GM23338 (cell line): ENCODE data around the gene PANK4. TPM values are rescaled to one million over a fixed set of nuclear protein-coding genes. Genes with fewer than 3 reads are reported as not detected.

Source experiments
- ATAC-seq: fragments of 200-7000 bp; cut with Tn5 transposase; 3 replicates; pipeline ENCODE4 v1.9.1; 2020
- DNase-seq: peaks from one replicate; pipeline ENCODE4 v3.0.0-alpha.2; 2015; ENCODE audit warnings: low spot score
- H2AFZ ChIP-seq: fragments of 200-600 bp; sonication (generic); 2 replicates; pipeline ENCODE4 v1.8.0; 2016; ENCODE audit warnings: antibody characterized with exemption, mild to moderate bottlenecking, moderate library complexity
- H3F3A ChIP-seq: fragments of 200-600 bp; sonication (generic); replicated peaks from 2 replicates; pipeline ENCODE4 v1.8.0; 2017; ENCODE audit warnings: antibody characterized with exemption, mixed run types, low read depth
- H3K27ac ChIP-seq: fragments of 200-600 bp; sonication (generic); 2 replicates; pipeline ENCODE4 v1.6.1; 2016; ENCODE audit warnings: low read depth
- H3K27me3 ChIP-seq: fragments of 200-600 bp; sonication (generic); 2 replicates; pipeline ENCODE4 v1.8.0; 2016; ENCODE audit warnings: mild to moderate bottlenecking, mixed run types, moderate library complexity; ENCODE audit not compliant: insufficient read depth
- H3K36me3 ChIP-seq: fragments of 200-600 bp; sonication (generic); 2 replicates; pipeline ENCODE4 v1.8.0; 2016; ENCODE audit warnings: mild to moderate bottlenecking; ENCODE audit not compliant: insufficient read depth
- H3K4me1 ChIP-seq: fragments of 200-600 bp; sonication (generic); 2 replicates; pipeline ENCODE4 v1.8.0; 2016; ENCODE audit warnings: mild to moderate bottlenecking, moderate library complexity; ENCODE audit not compliant: insufficient read depth
- H3K4me2 ChIP-seq: fragments of 200-600 bp; sonication (generic); 2 replicates; pipeline ENCODE4 v1.7.1; 2017; ENCODE audit warnings: mixed run types
- H3K4me3 ChIP-seq: fragments of 200-600 bp; sonication (generic); 2 replicates; pipeline ENCODE4 v1.6.1; 2016; ENCODE audit warnings: mixed run types
- H3K79me2 ChIP-seq: fragments of 200-600 bp; sonication (generic); replicated peaks from 2 replicates; pipeline ENCODE4 v1.8.0; 2017; ENCODE audit warnings: mild to moderate bottlenecking; ENCODE audit not compliant: insufficient read depth
- H3K9me2 ChIP-seq: fragments of 200-600 bp; sonication (generic); 2 replicates; pipeline ENCODE4 v1.8.0; 2017; ENCODE audit not compliant: insufficient read depth
- H4K20me1 ChIP-seq: fragments of 200-600 bp; sonication (generic); replicated peaks from 2 replicates; pipeline ENCODE4 v1.8.0; 2017; ENCODE audit warnings: mild to moderate bottlenecking; ENCODE audit not compliant: insufficient read depth
- H3K27ac Mint-ChIP-seq: 2 replicates; pipeline ENCODE4 v1.8.0; 2020; ENCODE audit warnings: inconsistent platforms, mild to moderate bottlenecking, moderate library complexity, mixed read lengths
- H3K27me3 Mint-ChIP-seq: 3 replicates; pipeline ENCODE4 v1.8.0; 2022; ENCODE audit warnings: low read depth, mild to moderate bottlenecking, moderate library complexity, mixed read lengths, inconsistent platforms; ENCODE audit not compliant: insufficient read depth, poor library complexity
- H3K36me3 Mint-ChIP-seq: 3 replicates; pipeline ENCODE4 v1.8.0; 2021; ENCODE audit warnings: low read depth, mild to moderate bottlenecking, inconsistent platforms, moderate library complexity, mixed read lengths
- H3K4me1 Mint-ChIP-seq: 3 replicates; pipeline ENCODE4 v1.8.0; 2020; ENCODE audit warnings: mild to moderate bottlenecking, inconsistent platforms, mixed read lengths
- H3K4me3 Mint-ChIP-seq: 3 replicates; pipeline ENCODE4 v1.8.0; 2021; ENCODE audit warnings: moderate library complexity, mild to moderate bottlenecking, inconsistent platforms, mixed read lengths
- H3K9me3 Mint-ChIP-seq: 3 replicates; pipeline ENCODE4 v1.8.0; 2020; ENCODE audit warnings: moderate library complexity, mild to moderate bottlenecking, inconsistent platforms, mixed read lengths
- CREB1 ChIP-seq: fragments of 250-450 bp; sonication (Bioruptor Pico); IDR thresholded peaks from 2 replicates; pipeline ENCODE4 v1.5.0; 2020; ENCODE audit warnings: low read depth, mild to moderate bottlenecking, moderate library complexity
- EZH2phosphoT487 ChIP-seq: fragments of 200-600 bp; sonication (generic); IDR thresholded peaks from one replicate; pipeline ENCODE4 v1.8.1; 2018; ENCODE audit warnings: antibody characterized with exemption; ENCODE audit not compliant: unreplicated experiment
- JUNB ChIP-seq: IDR thresholded peaks from one replicate; pipeline ENCODE4 v1.6.1; 2016; ENCODE audit warnings: antibody characterized with exemption; ENCODE audit not compliant: unreplicated experiment
- NANOG ChIP-seq: IDR thresholded peaks from 2 replicates; pipeline ENCODE4 v1.6.1; 2016; ENCODE audit warnings: antibody characterized with exemption, borderline replicate concordance
- STAT1 ChIP-seq: IDR thresholded peaks from one replicate; pipeline ENCODE4 v1.6.1; 2016; ENCODE audit warnings: antibody characterized with exemption; ENCODE audit not compliant: unreplicated experiment
- ZNF114 ChIP-seq: fragments of 250-450 bp; sonication (Bioruptor Pico); IDR thresholded peaks from 2 replicates; pipeline ENCODE4 v1.5.0; 2020; ENCODE audit warnings: mild to moderate bottlenecking, moderate library complexity
- ZNF331 ChIP-seq: fragments of 250-450 bp; sonication (Bioruptor Pico); IDR thresholded peaks from 2 replicates; pipeline ENCODE4 v1.5.0; 2020; ENCODE audit warnings: low read depth, mild to moderate bottlenecking, moderate library complexity
- polyA plus RNA-seq: library from polyadenylated mRNA; unstranded; fragments of >200 nt; fragmentation: Nextera tagmentation; extraction: Ambion mirVana; gene quantifications from 2 replicates; pipeline ENCODE4 v1.2.1, GENCODE V29; 2016
- total RNA-seq: library from RNA; depleted of rRNA; stranded (reverse); fragments of >200 nt; shearing (Covaris generic); gene quantifications from 2 replicates; pipeline ENCODE4 v1.2.3, GENCODE V29; 2014
- TF ChIP-seq, protein P1 (sequence below): fragments of 250-450 bp; sonication (Bioruptor Pico); IDR thresholded peaks from 2 replicates; pipeline ENCODE4 v1.5.0; 2020; ENCODE audit warnings: mild to moderate bottlenecking, moderate library complexity

The PANK4 gene
- total and polyA plus RNA-seq, 2 experiments from 2014 or later: 25.8 to 43.7 TPM

DNA sequence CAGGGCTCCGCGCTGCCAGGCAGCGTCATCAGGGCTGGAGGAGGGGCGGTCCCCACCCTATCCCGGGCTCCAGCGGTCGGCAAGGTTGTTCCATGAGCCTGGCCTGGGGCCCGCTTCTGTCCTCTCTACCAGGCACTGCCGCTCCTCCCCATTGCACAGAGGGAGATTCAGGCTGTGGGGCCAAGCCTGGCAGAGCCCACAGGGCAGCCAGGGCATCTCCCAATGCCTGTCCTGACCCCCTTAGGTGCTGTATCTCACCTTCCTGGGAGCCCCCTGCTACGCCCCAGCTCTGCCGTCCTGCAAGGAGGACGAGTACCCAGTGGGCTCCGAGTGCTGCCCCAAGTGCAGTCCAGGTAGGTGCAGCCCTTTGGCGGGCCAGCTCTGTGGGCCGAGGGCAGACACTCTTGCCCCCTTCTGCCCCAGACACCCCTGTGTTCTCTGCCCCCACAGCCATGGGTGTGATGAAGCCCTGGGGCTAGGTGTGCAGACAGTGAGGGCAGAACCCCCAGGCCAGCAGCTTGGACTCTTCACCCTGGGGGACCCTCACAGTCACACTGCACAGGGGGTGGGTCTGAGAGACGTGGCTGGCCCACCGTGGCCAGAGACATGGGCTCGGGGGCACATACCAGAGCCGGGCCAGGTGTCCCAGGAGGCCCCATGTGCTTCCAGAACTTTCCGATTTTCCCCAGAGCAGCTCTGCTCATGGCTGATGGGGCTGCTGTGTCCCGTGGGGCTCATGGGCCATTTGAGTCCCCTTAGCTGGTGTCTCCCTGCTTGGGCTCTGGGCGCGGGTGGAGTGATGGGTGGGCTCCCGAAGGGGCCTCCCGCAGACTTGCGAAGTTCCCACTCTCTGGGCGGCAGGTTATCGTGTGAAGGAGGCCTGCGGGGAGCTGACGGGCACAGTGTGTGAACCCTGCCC lies 31.3 kb upstream of the PANK4 start (continued):
- no peak for TF ChIP-seq ZNF114 (CRISPR knock-in tag)
- TF ChIP-seq, protein P1, sequence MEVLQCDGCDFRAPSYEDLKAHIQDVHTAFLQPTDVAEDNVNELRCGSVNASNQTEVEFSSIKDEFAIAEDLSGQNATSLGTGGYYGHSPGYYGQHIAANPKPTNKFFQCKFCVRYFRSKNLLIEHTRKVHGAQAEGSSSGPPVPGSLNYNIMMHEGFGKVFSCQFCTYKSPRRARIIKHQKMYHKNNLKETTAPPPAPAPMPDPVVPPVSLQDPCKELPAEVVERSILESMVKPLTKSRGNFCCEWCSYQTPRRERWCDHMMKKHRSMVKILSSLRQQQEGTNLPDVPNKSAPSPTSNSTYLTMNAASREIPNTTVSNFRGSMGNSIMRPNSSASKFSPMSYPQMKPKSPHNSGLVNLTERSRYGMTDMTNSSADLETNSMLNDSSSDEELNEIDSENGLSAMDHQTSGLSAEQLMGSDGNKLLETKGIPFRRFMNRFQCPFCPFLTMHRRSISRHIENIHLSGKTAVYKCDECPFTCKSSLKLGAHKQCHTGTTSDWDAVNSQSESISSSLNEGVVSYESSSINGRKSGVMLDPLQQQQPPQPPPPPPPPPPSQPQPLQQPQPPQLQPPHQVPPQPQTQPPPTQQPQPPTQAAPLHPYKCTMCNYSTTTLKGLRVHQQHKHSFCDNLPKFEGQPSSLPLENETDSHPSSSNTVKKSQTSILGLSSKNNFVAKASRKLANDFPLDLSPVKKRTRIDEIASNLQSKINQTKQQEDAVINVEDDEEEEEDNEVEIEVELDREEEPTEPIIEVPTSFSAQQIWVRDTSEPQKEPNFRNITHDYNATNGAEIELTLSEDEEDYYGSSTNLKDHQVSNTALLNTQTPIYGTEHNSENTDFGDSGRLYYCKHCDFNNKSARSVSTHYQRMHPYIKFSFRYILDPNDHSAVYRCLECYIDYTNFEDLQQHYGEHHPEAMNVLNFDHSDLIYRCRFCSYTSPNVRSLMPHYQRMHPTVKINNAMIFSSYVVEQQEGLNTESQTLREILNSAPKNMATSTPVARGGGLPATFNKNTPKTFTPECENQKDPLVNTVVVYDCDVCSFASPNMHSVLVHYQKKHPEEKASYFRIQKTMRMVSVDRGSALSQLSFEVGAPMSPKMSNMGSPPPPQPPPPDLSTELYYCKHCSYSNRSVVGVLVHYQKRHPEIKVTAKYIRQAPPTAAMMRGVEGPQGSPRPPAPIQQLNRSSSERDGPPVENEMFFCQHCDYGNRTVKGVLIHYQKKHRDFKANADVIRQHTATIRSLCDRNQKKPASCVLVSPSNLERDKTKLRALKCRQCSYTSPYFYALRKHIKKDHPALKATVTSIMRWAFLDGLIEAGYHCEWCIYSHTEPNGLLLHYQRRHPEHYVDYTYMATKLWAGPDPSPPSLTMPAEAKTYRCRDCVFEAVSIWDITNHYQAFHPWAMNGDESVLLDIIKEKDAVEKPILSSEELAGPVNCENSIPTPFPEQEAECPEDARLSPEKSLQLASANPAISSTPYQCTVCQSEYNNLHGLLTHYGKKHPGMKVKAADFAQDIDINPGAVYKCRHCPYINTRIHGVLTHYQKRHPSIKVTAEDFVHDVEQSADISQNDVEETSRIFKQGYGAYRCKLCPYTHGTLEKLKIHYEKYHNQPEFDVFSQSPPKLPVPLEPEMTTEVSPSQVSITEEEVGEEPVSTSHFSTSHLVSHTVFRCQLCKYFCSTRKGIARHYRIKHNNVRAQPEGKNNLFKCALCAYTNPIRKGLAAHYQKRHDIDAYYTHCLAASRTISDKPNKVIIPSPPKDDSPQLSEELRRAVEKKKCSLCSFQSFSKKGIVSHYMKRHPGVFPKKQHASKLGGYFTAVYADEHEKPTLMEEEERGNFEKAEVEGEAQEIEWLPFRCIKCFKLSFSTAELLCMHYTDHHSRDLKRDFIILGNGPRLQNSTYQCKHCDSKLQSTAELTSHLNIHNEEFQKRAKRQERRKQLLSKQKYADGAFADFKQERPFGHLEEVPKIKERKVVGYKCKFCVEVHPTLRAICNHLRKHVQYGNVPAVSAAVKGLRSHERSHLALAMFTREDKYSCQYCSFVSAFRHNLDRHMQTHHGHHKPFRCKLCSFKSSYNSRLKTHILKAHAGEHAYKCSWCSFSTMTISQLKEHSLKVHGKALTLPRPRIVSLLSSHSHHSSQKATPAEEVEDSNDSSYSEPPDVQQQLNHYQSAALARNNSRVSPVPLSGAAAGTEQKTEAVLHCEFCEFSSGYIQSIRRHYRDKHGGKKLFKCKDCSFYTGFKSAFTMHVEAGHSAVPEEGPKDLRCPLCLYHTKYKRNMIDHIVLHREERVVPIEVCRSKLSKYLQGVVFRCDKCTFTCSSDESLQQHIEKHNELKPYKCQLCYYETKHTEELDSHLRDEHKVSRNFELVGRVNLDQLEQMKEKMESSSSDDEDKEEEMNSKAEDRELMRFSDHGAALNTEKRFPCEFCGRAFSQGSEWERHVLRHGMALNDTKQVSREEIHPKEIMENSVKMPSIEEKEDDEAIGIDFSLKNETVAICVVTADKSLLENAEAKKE (CRISPR knock-in tag): no peak
- no peak for TF ChIP-seq STAT1
- TF ChIP-seq NANOG: no peak
- no peak for TF ChIP-seq CREB1 (CRISPR knock-in tag)

GRCh38 chr1:2556678-2557481 lies 30.5 kb upstream of the PANK4 start:
- H3K36me3 Mint-ChIP-seq: no peaks in the 10 kb centered on the region; the same call in 2 of the 3 replicates
- Histone ChIP-seq H4K20me1 (no peaks in the 10 kb centered on the region), H3K27ac (no peak overlapping the region), H3K4me2 (no peak overlapping the region), H3F3A (no peaks in the 10 kb centered on the region), H3K4me1 (no peaks in the 10 kb centered on the region), H3K4me3 (no peak overlapping the region), H3K79me2 (no peaks in the 10 kb centered on the region), H2AFZ (no peak overlapping the region), H3K36me3 (no peaks in the 10 kb centered on the region), H3K9me2 (no peaks in the 10 kb centered on the region), H3K27me3 (no peaks in the 10 kb centered on the region)
- H3K27me3 Mint-ChIP-seq: peaks cover 3% of the 10 kb centered on the region
- ATAC-seq: no peak
- peaks cover 7% of the 10 kb centered on the region; the same call in 2 of the 3 replicates for H3K4me1 Mint-ChIP-seq
- H3K9me3 Mint-ChIP-seq: no peaks in the 10 kb centered on the region
- no peak for DNase-seq
- no peak overlapping the region for H3K4me3 Mint-ChIP-seq
- no peak overlapping the region; the same call in 1 of the 2 replicates for H3K27ac Mint-ChIP-seq
- no peak for TF ChIP-seq NANOG
- TF ChIP-seq EZH2phosphoT487: no peak
- TF ChIP-seq CREB1 (CRISPR knock-in tag): no peak
- no peak for TF ChIP-seq ZNF114 (CRISPR knock-in tag)
- no peak for TF ChIP-seq JUNB
- TF ChIP-seq STAT1: no peak
- no peak for TF ChIP-seq ZNF331 (CRISPR knock-in tag)
